Caco-2 (cell line): Measurements from ENCODE around the gene SLC31A2. TPM values are rescaled to one million over a fixed set of nuclear protein-coding genes. Genes with fewer than 3 reads are reported as not detected.

Experiments used
- BruUV-seq: library from RNA; stranded (reverse); fragments of 400-500 nt; replicated peaks from 2 replicates; lab custom pipeline; 2021; lab: Mats Ljungman, UMichigan
- CTCF ChIA-PET: fragments of 300-600 bp; sonication (Branson Sonifier 250); formaldehyde crosslinking; loops from one replicate; lab custom pipeline; 2022; ENCODE audit warnings: antibody characterized with exemption; lab: Charles Lee
- POLR2A ChIA-PET: fragments of 300-600 bp; sonication (Branson Sonifier 250); formaldehyde crosslinking; loops from one replicate; lab custom pipeline; 2022; ENCODE audit warnings: antibody characterized with exemption; lab: Charles Lee
- DNase-seq, 2 experiments: peaks; one replicate each; pipeline versions ENCODE4 v3.0.0 to v3.0.0-alpha.2; 2020 to 2022
- H3K27me3 ChIP-seq: replicated peaks from 2 replicates; pipeline ENCODE4 v1.6.0; 2011; ENCODE audit warnings: low read length; ENCODE audit not compliant: control insufficient read depth, insufficient read depth
- H3K36me3 ChIP-seq: 2 replicates; pipeline ENCODE4 v1.5.1; 2011; ENCODE audit warnings: low read length; ENCODE audit not compliant: control insufficient read depth, insufficient read depth
- H3K4me1 ChIP-seq: fragments of 250-450 bp; sonication (Bioruptor Pico); 2 replicates; pipeline ENCODE4 v1.5.1; 2020; ENCODE audit warnings: mild to moderate bottlenecking
- H3K4me3 ChIP-seq: 2 replicates; pipeline ENCODE4 v1.5.1; 2011; ENCODE audit warnings: low read depth, mild to moderate bottlenecking, control low read depth, low read length
- H3K9me3 ChIP-seq: fragments of 250-450 bp; sonication (Bioruptor Pico); 2 replicates; pipeline ENCODE4 v1.5.1; 2020; ENCODE audit warnings: mild to moderate bottlenecking, moderate library complexity
- H3K27ac Mint-ChIP-seq: one replicate; pipeline ENCODE4 v1.8.0; 2022; ENCODE audit warnings: mixed read lengths; ENCODE audit not compliant: unreplicated experiment
- H3K27me3 Mint-ChIP-seq: one replicate; pipeline ENCODE4 v1.8.0; 2022; ENCODE audit warnings: mixed read lengths; ENCODE audit not compliant: insufficient read depth, unreplicated experiment
- H3K36me3 Mint-ChIP-seq: one replicate; pipeline ENCODE4 v1.8.0; 2022; ENCODE audit warnings: mild to moderate bottlenecking, mixed read lengths; ENCODE audit not compliant: insufficient read depth, unreplicated experiment
- H3K4me1 Mint-ChIP-seq: one replicate; pipeline ENCODE4 v1.8.0; 2022; ENCODE audit warnings: low read depth, mixed read lengths; ENCODE audit not compliant: unreplicated experiment
- H3K4me3 Mint-ChIP-seq: one replicate; pipeline ENCODE4 v1.8.0; 2022; ENCODE audit warnings: mild to moderate bottlenecking, moderate library complexity, mixed read lengths; ENCODE audit not compliant: unreplicated experiment
- H3K9me3 Mint-ChIP-seq: one replicate; pipeline ENCODE4 v1.8.0; 2022; ENCODE audit warnings: mixed read lengths; ENCODE audit not compliant: unreplicated experiment
- CTCF ChIP-seq, 2 experiments: fragments of 200-600 bp in 1 of 2; IDR thresholded peaks; 1 replicate in 1 of 2; 2 replicates in 1 of 2; pipeline versions ENCODE4 v1.5.1 to v1.8.0; 2011 to 2022; ENCODE audit warnings: antibody characterized with exemption in 1 of 2, control low read depth in 1 of 2, inconsistent platforms in 1 of 2, low read depth in 1 of 2, low read length in 1 of 2, mild to moderate bottlenecking in 1 of 2, moderate library complexity in 1 of 2; ENCODE audit not compliant: insufficient read depth in 1 of 2, severe bottlenecking in 1 of 2, unreplicated experiment in 1 of 2
- intact Hi-C: fragments of 100-400 bp; cut with micrococcal nuclease; formaldehyde crosslinking; loops from one replicate; pipeline ENCODE4 v1.10.0; 2022; ENCODE audit not compliant: unreplicated experiment
- total RNA-seq: library from RNA; stranded (reverse); gene quantifications from 2 replicates; pipeline ENCODE4 v1.2.3, GENCODE V29; 2022

SLC31A2 gene
- total RNA-seq, 1 experiment from 2014 or later, result 5.1 TPM

GRCh38 chr9:113151696-113152630 is 1.2 kb downstream of the SLC31A2 start:
- POLR2A ChIA-PET, result interaction anchor here (1.1 to 1.9 kb wide), 2 partner anchors 70 to 123 kb away, joined by 7 to 9 read pairs; partner anchors contain the start of genes CDC26, FKBP15, PRPF4 and SLC31A1
- H3K4me1 ChIP-seq, result peaks cover 11% of the 10 kb centered on the region
- BruUV-seq, result TSS peak; percentile 56
- H3K9me3 ChIP-seq, result no peaks in the 10 kb centered on the region
- intact Hi-C loops, result loop anchor here (5.0 kb wide), 1 partner anchor 125 kb away; the partner anchor contains the start of genes CDC26 and PRPF4
- H3K27me3 Mint-ChIP-seq, result no peaks in the 10 kb centered on the region
- H3K27me3 ChIP-seq, result no peaks in the 10 kb centered on the region
- DNase-seq, result no peak
- no peak for TF ChIP-seq CTCF (IDR thresholded peaks at IDR 0.05; ENCODE audit: insufficient read depth in 1 of 2, low read depth in 1 of 2, low read length in 1 of 2, severe bottlenecking in 1 of 2, unreplicated experiment in 1 of 2)
- H3K36me3 Mint-ChIP-seq, result no peaks in the 10 kb centered on the region
- H3K9me3 Mint-ChIP-seq, result no peaks in the 10 kb centered on the region
- peaks cover 21% of the 10 kb centered on the region for H3K4me1 Mint-ChIP-seq
- CTCF ChIA-PET, result interaction anchor here (1.0 to 1.5 kb wide), 4 partner anchors 9 to 506 kb away, joined by 3 to 13 read pairs (median 4); partner anchors contain the start of genes FKBP15 and SLC31A1
- no peaks in the 10 kb centered on the region for H3K36me3 ChIP-seq
- peak overlapping the region; percentile 74 for H3K4me3 Mint-ChIP-seq
- peak overlapping the region; percentile 61 for H3K27ac Mint-ChIP-seq
- H3K4me3 ChIP-seq, result peak overlapping the region; percentile 84

GRCh38 chr9:113152699-113153098 is 1.9 kb downstream of the SLC31A2 start:
- DNase-seq, result no peak
- ChIA-PET CTCF (interaction anchor here (0.7 to 1.4 kb wide), 2 partner anchors 10 to 250 kb away, joined by 4 to 8 read pairs; no protein-coding TSS in a partner anchor), POLR2A (no interaction called here)
- Histone ChIP-seq H3K27me3 (no peaks in the 10 kb centered on the region), H3K36me3 (no peaks in the 10 kb centered on the region), H3K9me3 (no peaks in the 10 kb centered on the region), H3K4me3 (no peak overlapping the region), H3K4me1 (peaks cover 11% of the 10 kb centered on the region)
- peaks cover 21% of the 10 kb centered on the region for H3K4me1 Mint-ChIP-seq
- H3K27me3 Mint-ChIP-seq, result no peaks in the 10 kb centered on the region
- H3K4me3 Mint-ChIP-seq, result peak overlapping the region; percentile 74
- no TSS peak for BruUV-seq
- H3K27ac Mint-ChIP-seq, result peak overlapping the region; percentile 61
- TF ChIP-seq CTCF (IDR thresholded peaks at IDR 0.05; ENCODE audit: insufficient read depth in 1 of 2, low read depth in 1 of 2, low read length in 1 of 2, severe bottlenecking in 1 of 2, unreplicated experiment in 1 of 2), result no peak
- no peaks in the 10 kb centered on the region for H3K36me3 Mint-ChIP-seq
- intact Hi-C loops, result loop anchor here (5.0 kb wide), 1 partner anchor 125 kb away; the partner anchor contains the start of genes CDC26 and PRPF4
- no peaks in the 10 kb centered on the region for H3K9me3 Mint-ChIP-seq

GRCh38 chr9:113153599-113153998 is 2.8 kb downstream of the SLC31A2 start:
- Mint-ChIP-seq H3K36me3 (peaks cover 2% of the 10 kb centered on the region), H3K4me3 (no peak overlapping the region), H3K9me3 (no peaks in the 10 kb centered on the region), H3K4me1 (peaks cover 21% of the 10 kb centered on the region), H3K27me3 (no peaks in the 10 kb centered on the region), H3K27ac (no peak overlapping the region)
- POLR2A ChIA-PET, result no interaction called here
- no TSS peak for BruUV-seq
- Histone ChIP-seq H3K4me3 (no peak overlapping the region), H3K27me3 (no peaks in the 10 kb centered on the region), H3K9me3 (no peaks in the 10 kb centered on the region), H3K4me1 (peaks cover 11% of the 10 kb centered on the region), H3K36me3 (no peaks in the 10 kb centered on the region)
- intact Hi-C loops, result loop anchor here (5.0 kb wide), 1 partner anchor 124 kb away; the partner anchor contains the start of genes CDC26 and PRPF4
- no peak for TF ChIP-seq CTCF (IDR thresholded peaks at IDR 0.05; ENCODE audit: insufficient read depth in 1 of 2, low read depth in 1 of 2, low read length in 1 of 2, severe bottlenecking in 1 of 2, unreplicated experiment in 1 of 2)
- no peak for DNase-seq
- CTCF ChIA-PET, result interaction anchor here (0.7 kb wide), 2 partner anchors 251 to 561 kb away, joined by 3 to 8 read pairs; no protein-coding TSS in a partner anchor
